Transverse colon (tissue), 4 donors: ENCODE results near the gene TCL1B. TPM values are rescaled to one million over a fixed set of nuclear protein-coding genes. Genes with fewer than 3 reads are reported as not detected.

Experiments used
- DNase-seq: peaks from one replicate; pipeline ENCODE4 v3.0.0-alpha.2; 2019
- H3K27ac ChIP-seq, 4 donors: fragments of 200-600 bp; sonication (generic); 2 replicates each; pipeline ENCODE4 v1.5.1; 2016 to 2018; ENCODE audit warnings: inconsistent platforms in 4 of 4
- H3K27me3 ChIP-seq: fragments of 200-600 bp; sonication (generic); 2 replicates; pipeline ENCODE4 v1.5.1; 2017; ENCODE audit warnings: inconsistent platforms
- H3K36me3 ChIP-seq, 4 donors: fragments of 200-600 bp; sonication (generic); 2 replicates each; pipeline ENCODE4 v1.5.1; 2017 to 2019; ENCODE audit warnings: inconsistent platforms in 4 of 4
- H3K4me1 ChIP-seq, 4 donors: fragments of 200-600 bp; sonication (generic); 2 replicates each; pipeline ENCODE4 v1.5.1; 2017 to 2020; ENCODE audit warnings: inconsistent platforms in 4 of 4
- H3K4me3 ChIP-seq, 4 donors: fragments of 200-600 bp; sonication (generic); 1 replicate in 1 of 4; 2 replicates in 3 of 4; pipeline versions ENCODE4 v1.5.1 to v1.6.1; 2017 to 2019; ENCODE audit warnings: inconsistent platforms in 4 of 4
- H3K9me3 ChIP-seq, 2 donors: fragments of 200-600 bp; sonication (generic); 2 replicates each; pipeline ENCODE4 v1.5.1; 2017 to 2019; ENCODE audit warnings: inconsistent platforms in 2 of 2
- CTCF ChIP-seq, 5 experiments: fragments of 200-600 bp in 3 of 5; fragments of 450-650 bp in 2 of 5; sonication (generic) in 3 of 5; IDR thresholded peaks; 1 replicate in 2 of 5; 2 replicates in 3 of 5; pipeline ENCODE4 v1.5.1; 2016 to 2017; ENCODE audit warnings: antibody characterized with exemption in 5 of 5, inconsistent platforms in 3 of 5, mild to moderate bottlenecking in 2 of 5, moderate library complexity in 1 of 5
- EP300 ChIP-seq: sonication (generic); formaldehyde crosslinking; IDR thresholded peaks from one replicate; pipeline ENCODE4 v1.6.1; 2017; ENCODE audit warnings: antibody characterized with exemption, low read depth
- POLR2A ChIP-seq: fragments of 450-650 bp; IDR thresholded peaks from one replicate; pipeline ENCODE4 v1.6.1; 2016; ENCODE audit warnings: antibody characterized with exemption, mild to moderate bottlenecking, moderate library complexity
- POLR2AphosphoS5 ChIP-seq, 3 donors: sonication (generic); formaldehyde crosslinking; IDR thresholded peaks; one replicate each; pipeline ENCODE4 v1.6.1; 2016; ENCODE audit warnings: antibody characterized with exemption in 3 of 3
- WGBS, 2 donors: methylation state at CpG; one replicate each; pipeline ENCODE4 v1.1.5; 2018; ENCODE audit warnings: low coverage in 1 of 2; 5-methylcytosine and 5-hydroxymethylcytosine counted together
- in situ Hi-C, 4 donors: fragments of 200-750 bp; cut with MboI; loops; one replicate each; pipeline versions ENCODE4 v1.15.0 to v1.15.1; 2017; ENCODE audit warnings: low sequenced_read_pairs in 3 of 4, low pct_ligation_motif_present in 1 of 4, low pct_unique_long_range_greater_than_20kb in 1 of 4
- intact Hi-C: fragments of 100-400 bp; cut with DNase I; formaldehyde crosslinking; loops from one replicate; pipeline ENCODE4 v1.15.1; 2023; ENCODE audit warnings: low total_unique reads
- total RNA-seq, 4 donors: library from RNA; depleted of rRNA; stranded (reverse); fragments of >200 nt; gene quantifications; one replicate each; pipeline ENCODE4 v1.1.0, GENCODE V29; 2016

Gene TCL1B
- total RNA-seq: under 1 TPM in 1 of 4 donors, not detected in 3; 0.64 TPM

- WGBS, 2 donors: 78 to 87% methylated on average over 5 to 33 of the region's 38 CpGs
- in situ Hi-C loops: no loop called here
These were observed at the start of gene TCL1B for GRCh38 chr14:95685978-95686922. TCL1B (plus strand) TSS chr14:95686426; CDS start chr14:95686468, 42 bp downstream.

GRCh38 chr14:95644981-95645380 is 41.2 kb upstream of the TCL1B start:
- no peaks in the 10 kb centered on the region for H3K36me3 ChIP-seq
- WGBS, 2 donors: 82 to 92% methylated on average over 2 to 3 of the region's 3 CpGs
- TF ChIP-seq CTCF (IDR thresholded peaks at IDR 0.05) (no peak), POLR2AphosphoS5 (IDR thresholded peaks at IDR 0.05) (no peak), EP300 (no peak), POLR2A (no peak)
- in situ Hi-C loops: no loop called here
- no peaks in the 10 kb centered on the region for H3K9me3 ChIP-seq
- no peak overlapping the region for H3K27ac ChIP-seq
- H3K27me3 ChIP-seq: no peaks in the 10 kb centered on the region
- H3K4me1 ChIP-seq: no peaks in the 10 kb centered on the region
- no peak for DNase-seq
- H3K4me3 ChIP-seq: no peak overlapping the region
- intact Hi-C loops: no loop called here

More at GRCh38 chr14:95685978-95686922, at the start of gene TCL1B:
- TF ChIP-seq POLR2AphosphoS5 (IDR thresholded peaks at IDR 0.05) (no peak), EP300 (no peak), POLR2A (no peak), CTCF (IDR thresholded peaks at IDR 0.05) (no peak)
- H3K4me3 ChIP-seq: no peak within 1 kb of the TSS
- H3K9me3 ChIP-seq: no peaks in the 10 kb centered on the region
- no peak for DNase-seq
- no peak within 1 kb of the TSS for H3K27ac ChIP-seq
- no peaks in the 10 kb centered on the region for H3K4me1 ChIP-seq
- no peaks in the 10 kb centered on the region for H3K36me3 ChIP-seq
- H3K27me3 ChIP-seq: no peaks in the 10 kb centered on the region
- intact Hi-C loops: no loop called here

- no peak overlapping the region for H3K4me3 ChIP-seq
- DNase-seq: no peak
- no peaks in the 10 kb centered on the region for H3K36me3 ChIP-seq
- H3K4me1 ChIP-seq: no peaks in the 10 kb centered on the region
- H3K27me3 ChIP-seq: no peaks in the 10 kb centered on the region
- in situ Hi-C loops: no loop called here
- intact Hi-C loops: no loop called here
- no peak for TF ChIP-seq POLR2AphosphoS5 (IDR thresholded peaks at IDR 0.05)
- no peak for TF ChIP-seq EP300
- no peak for TF ChIP-seq CTCF (IDR thresholded peaks at IDR 0.05)
- TF ChIP-seq POLR2A: no peak
- WGBS, 2 donors: 68 to 75% methylated on average over 5 to 10 of the region's 10 CpGs
- no peaks in the 10 kb centered on the region for H3K9me3 ChIP-seq
- H3K27ac ChIP-seq: no peak overlapping the region
These were observed 40.7 kb upstream of the TCL1B start for GRCh38 chr14:95645389-95645996.

GRCh38 chr14:95647926-95648325 is 38.3 kb upstream of the TCL1B start:
- 44 to 46% methylated on average over 2 to 3 of the region's 3 CpGs for WGBS, 2 donors
- intact Hi-C loops (no loop called here), in situ Hi-C loops (no loop called here)
- no peaks in the 10 kb centered on the region for H3K36me3 ChIP-seq
- H3K27ac ChIP-seq: no peak overlapping the region
- no peak overlapping the region for H3K4me3 ChIP-seq
- H3K27me3 ChIP-seq: no peaks in the 10 kb centered on the region
- H3K9me3 ChIP-seq: no peaks in the 10 kb centered on the region
- TF ChIP-seq POLR2AphosphoS5 (IDR thresholded peaks at IDR 0.05) (no peak), CTCF (IDR thresholded peaks at IDR 0.05) (no peak), EP300 (no peak)
- H3K4me1 ChIP-seq: no peaks in the 10 kb centered on the region
- no peak for DNase-seq
